IMR-90 (cell line): ENCODE measurements around the gene TNFSF13B. TPM values are rescaled to one million over a fixed set of nuclear protein-coding genes. Genes with fewer than 3 reads are reported as not detected.

Source experiments
- ATAC-seq: fragments of 200-7000 bp; cut with Tn5 transposase; 2 replicates; pipeline ENCODE4 v1.9.1; 2020; ENCODE audit warnings: low read depth, mild to moderate bottlenecking, moderate library complexity
- BruUV-seq: library from RNA; stranded (reverse); fragments of 400-500 nt; replicated peaks from 2 replicates; lab custom pipeline; 2021; lab: Mats Ljungman, UMichigan
- CTCF ChIA-PET: fragments of 300-600 bp; formaldehyde crosslinking; extraction: SDS; loops from one replicate; lab custom pipeline; 2021; ENCODE audit warnings: antibody characterized with exemption; lab: Yijun Ruan, JAX
- POLR2A ChIA-PET: fragments of 300-600 bp; sonication (Branson Sonifier 250); formaldehyde crosslinking; loops from one replicate; lab custom pipeline; 2022; ENCODE audit warnings: antibody characterized with exemption; ENCODE audit not compliant: unreplicated experiment; lab: Charles Lee
- DNase-seq: peaks from one replicate; pipeline ENCODE4 v3.0.0; 2013
- H2AFZ ChIP-seq: replicated peaks from 2 replicates; pipeline ENCODE3; 2013; ENCODE audit warnings: low read length, mild to moderate bottlenecking; ENCODE audit not compliant: poor library complexity
- H2AK5ac ChIP-seq: 2 replicates; pipeline ENCODE4 v1.6.1; 2013; ENCODE audit warnings: low read depth, low read length, inconsistent platforms
- H2AK9ac ChIP-seq: replicated peaks from 2 replicates; pipeline ENCODE3; 2013; ENCODE audit warnings: mild to moderate bottlenecking, low read depth, low read length, moderate library complexity; ENCODE audit not compliant: poor library complexity
- H2BK120ac ChIP-seq: 2 replicates; pipeline ENCODE4 v1.6.1; 2013; ENCODE audit warnings: low read depth, low read length, inconsistent platforms
- H2BK15ac ChIP-seq: 3 replicates; pipeline ENCODE4 v1.6.1; 2013; ENCODE audit warnings: low read depth, low read length, inconsistent platforms
- H2BK20ac ChIP-seq: 2 replicates; pipeline ENCODE4 v1.6.1; 2013; ENCODE audit warnings: low read depth, mild to moderate bottlenecking, inconsistent platforms, low read length, moderate library complexity
- H2BK5ac ChIP-seq: 2 replicates; pipeline ENCODE4 v1.6.1; 2013; ENCODE audit warnings: mild to moderate bottlenecking, low read depth, low read length, inconsistent platforms; ENCODE audit not compliant: poor library complexity, severe bottlenecking
- H3K14ac ChIP-seq: replicated peaks from 2 replicates; pipeline ENCODE4 v1.6.1; 2013; ENCODE audit warnings: low read depth, low read length, inconsistent platforms
- H3K18ac ChIP-seq: 2 replicates; pipeline ENCODE4 v1.6.1; 2013; ENCODE audit warnings: low read depth, low read length, control low read depth
- H3K23ac ChIP-seq: 2 replicates; pipeline ENCODE4 v1.6.1; 2013; ENCODE audit warnings: low read depth, low read length, inconsistent platforms
- H3K27ac ChIP-seq: 2 replicates; pipeline ENCODE4 v1.5.1; 2013; ENCODE audit warnings: mild to moderate bottlenecking, control low read depth, low read length; ENCODE audit not compliant: insufficient read depth
- H3K27me3 ChIP-seq: 2 replicates; pipeline ENCODE4 v1.6.1; 2013; ENCODE audit warnings: low read length; ENCODE audit not compliant: control insufficient read depth, insufficient read depth
- H3K36me3 ChIP-seq: 2 replicates; pipeline ENCODE4 v1.6.1; 2013; ENCODE audit warnings: low read length, mixed read lengths; ENCODE audit not compliant: control insufficient read depth, insufficient read depth
- H3K4ac ChIP-seq: 2 replicates; pipeline ENCODE4 v1.6.1; 2013; ENCODE audit warnings: low read depth, low read length, inconsistent platforms
- H3K4me1 ChIP-seq: 2 replicates; pipeline ENCODE4 v1.6.1; 2013; ENCODE audit warnings: low read length, mixed read lengths; ENCODE audit not compliant: control insufficient read depth, insufficient read depth
- H3K4me2 ChIP-seq: 2 replicates; pipeline ENCODE4 v1.6.1; 2013; ENCODE audit warnings: low read depth, mild to moderate bottlenecking, control low read depth, low read length, moderate library complexity
- H3K4me3 ChIP-seq: 2 replicates; pipeline ENCODE4 v1.5.1; 2013; ENCODE audit warnings: low read depth, mild to moderate bottlenecking, control low read depth, low read length, moderate library complexity; ENCODE audit not compliant: insufficient read depth
- H3K56ac ChIP-seq: 2 replicates; pipeline ENCODE4 v1.6.1; 2013; ENCODE audit warnings: low read length, inconsistent platforms; ENCODE audit not compliant: insufficient read depth; ENCODE audit errors: extremely low read depth
- H3K79me1 ChIP-seq, 2 experiments: 2 replicates each; pipeline ENCODE4 v1.6.1; 2013; ENCODE audit warnings: low read length in 2 of 2, inconsistent platforms in 1 of 2, low read depth in 1 of 2
- H3K9ac ChIP-seq: 2 replicates; pipeline ENCODE4 v1.6.1; 2013; ENCODE audit warnings: low read depth, low read length, control low read depth
- H3K9me1 ChIP-seq: 2 replicates; pipeline ENCODE4 v1.6.1; 2013; ENCODE audit warnings: low read length, inconsistent platforms; ENCODE audit not compliant: insufficient read depth
- H3K9me3 ChIP-seq: 2 replicates; pipeline ENCODE4 v1.6.1; 2013; ENCODE audit warnings: low read length; ENCODE audit not compliant: control insufficient read depth, insufficient read depth
- H4K20me1 ChIP-seq: 2 replicates; pipeline ENCODE4 v1.6.1; 2013; ENCODE audit warnings: low read length, inconsistent platforms; ENCODE audit not compliant: insufficient read depth
- H4K5ac ChIP-seq: 2 replicates; pipeline ENCODE4 v1.6.1; 2013; ENCODE audit warnings: mild to moderate bottlenecking, low read depth, low read length, control low read depth
- H4K8ac ChIP-seq, 2 experiments: 2 replicates each; pipeline ENCODE4 v1.6.1; 2013; ENCODE audit warnings: low read depth in 2 of 2, low read length in 2 of 2, control low read depth in 1 of 2, inconsistent platforms in 1 of 2
- H4K91ac ChIP-seq: 2 replicates; pipeline ENCODE4 v1.6.1; 2013; ENCODE audit warnings: low read depth, low read length, inconsistent platforms; ENCODE audit not compliant: insufficient read depth
- CEBPB ChIP-seq: IDR thresholded peaks from 2 replicates; pipeline ENCODE4 v1.6.1; 2012; ENCODE audit warnings: low read depth, low read length, improper control_type of control experiment
- RFX5 ChIP-seq: IDR thresholded peaks from 2 replicates; pipeline ENCODE4 v1.8.0; 2012; ENCODE audit warnings: low read depth, mild to moderate bottlenecking, low read length, moderate library complexity
- WGBS, 2 experiments: methylation state at CpG; one replicate each; pipeline versions ENCODE4 v1.1.5 to v1.1.7; 2013; ENCODE audit warnings: missing lambda C conversion rate in 2 of 2; ENCODE audit not compliant: insufficient read length in 1 of 2; ENCODE audit errors: extremely low coverage in 2 of 2; 5-methylcytosine and 5-hydroxymethylcytosine counted together
- dilution Hi-C: fragments of 300-500 bp; cut with HindIII; formaldehyde crosslinking; loops from one replicate; pipeline ENCODE4 v1.14.3; 2018; ENCODE audit warnings: low sequenced_read_pairs; ENCODE audit not compliant: unreplicated experiment
- in situ Hi-C: fragments of 300-500 bp; cut with MboI; formaldehyde crosslinking; loops from 3 replicates; pipeline ENCODE4 v1.14.3; 2019; ENCODE audit warnings: low sequenced_read_pairs, inconsistent platforms, mixed read lengths
- intact Hi-C: fragments of 100-400 bp; cut with micrococcal nuclease; formaldehyde crosslinking; loops from 2 replicates; pipeline ENCODE4 v1.10.0; 2022
- polyA plus RNA-seq, 3 experiments: library from polyadenylated mRNA; depleted of rRNA; stranded (reverse); fragments of >200 nt; gene quantifications; 2 replicates each; pipeline ENCODE4 v1.2.3, GENCODE V29; 2012; ENCODE audit warnings: low replicate concordance in 1 of 3
- total RNA-seq: library from RNA; depleted of rRNA; stranded (reverse); fragments of >200 nt; gene quantifications from 2 replicates; pipeline ENCODE4 v1.2.3, GENCODE V29; 2012

TNFSF13B gene
- total and polyA plus RNA-seq, 2 of the 4 experiments (the other 2 are of a cell fraction), result 0.29 to 0.54 TPM

DNA sequence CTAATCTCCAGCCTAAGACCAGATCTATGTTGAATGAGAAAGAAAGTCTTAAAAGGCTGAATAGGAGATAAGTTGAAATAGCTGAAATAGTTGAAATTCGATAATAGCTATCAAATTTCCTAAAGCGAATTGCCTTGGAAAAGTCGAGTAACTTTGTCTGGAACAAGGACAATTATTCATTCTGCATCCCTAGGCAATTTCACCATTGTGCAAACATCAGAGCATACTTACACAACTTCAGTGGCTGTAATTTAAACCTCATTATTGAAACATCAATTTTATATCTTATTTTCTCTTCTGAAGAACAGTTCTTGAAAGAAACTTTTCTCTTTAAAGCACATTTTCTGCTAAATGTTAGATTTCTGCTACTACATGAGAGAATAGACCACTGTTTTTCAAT is 13.6 kb downstream of the TNFSF13B start:
- ATAC-seq, result no peak
- H2BK5ac ChIP-seq, result no peak overlapping the region
- H3K4ac ChIP-seq, result no peak overlapping the region
- no peaks in the 10 kb centered on the region for H3K36me3 ChIP-seq
- DNase-seq, result peak; percentile 17
- POLR2A ChIA-PET, result no interaction called here
- H2BK20ac ChIP-seq, result no peak overlapping the region
- H2BK15ac ChIP-seq, result no peak overlapping the region
- H3K79me1 ChIP-seq, result no peaks in the 10 kb centered on the region
- H4K91ac ChIP-seq, result no peak overlapping the region
- H3K27ac ChIP-seq, result no peak overlapping the region
- intact Hi-C loops (no loop called here), dilution Hi-C loops (no loop called here), in situ Hi-C loops (no loop called here)
- no peaks in the 10 kb centered on the region for H3K9me3 ChIP-seq
- H4K8ac ChIP-seq, result no peak overlapping the region
- H4K5ac ChIP-seq, result no peak overlapping the region
- CTCF ChIA-PET, result no interaction called here
- H3K14ac ChIP-seq, result no peak overlapping the region
- H2AK5ac ChIP-seq, result no peak overlapping the region
- no peak overlapping the region for H3K56ac ChIP-seq
- no peaks in the 10 kb centered on the region for H3K27me3 ChIP-seq
- no peak overlapping the region for H2AK9ac ChIP-seq
- no peak overlapping the region for H2BK120ac ChIP-seq
- H4K20me1 ChIP-seq, result no peaks in the 10 kb centered on the region
- H3K23ac ChIP-seq, result no peak overlapping the region
- H3K4me3 ChIP-seq, result no peak overlapping the region
- no TSS peak for BruUV-seq
- H3K4me2 ChIP-seq, result no peak overlapping the region
- no peaks in the 10 kb centered on the region for H3K9me1 ChIP-seq
- no peaks in the 10 kb centered on the region for H3K4me1 ChIP-seq
- TF ChIP-seq RFX5, result no peak
- peak; percentile 67 for TF ChIP-seq CEBPB
- H2AFZ ChIP-seq, result no peak overlapping the region
- no peak overlapping the region for H3K9ac ChIP-seq
- WGBS, 2 experiments, result no CpG with 5 or more reads among the region's 3 CpGs
- H3K18ac ChIP-seq, result no peak overlapping the region
